ENCODE measurements around the gene GRK3. TPM values are rescaled to one million over a fixed set of nuclear protein-coding genes. Genes with fewer than 3 reads are reported as not detected.

Gene GRK3
- total and polyA plus RNA-seq, 2 of the 4 experiments (the other 2 are of a cell fraction): 0.58 to 1.6 TPM

DNA sequence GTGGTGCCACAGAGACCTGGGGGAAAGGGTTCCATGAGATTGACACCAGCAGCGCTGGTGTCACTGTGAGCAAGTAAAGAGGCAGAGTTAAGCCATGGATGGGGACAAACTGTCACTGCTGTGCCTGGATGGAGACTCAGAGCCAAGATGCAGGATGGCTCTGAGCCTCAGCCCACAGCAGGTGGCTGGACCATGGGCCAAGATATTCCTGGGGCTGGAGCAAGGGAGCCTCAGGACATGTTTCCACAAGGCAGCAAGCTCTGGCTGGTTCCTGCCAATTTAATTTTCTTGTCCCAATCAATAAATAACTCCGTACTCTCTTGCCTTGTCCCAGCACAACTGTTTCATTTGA lies 200.5 kb downstream of the GRK3 start:
- BruUV-seq (replicated peaks): no TSS peak
- H2AK5ac ChIP-seq (ENCODE audit: low read depth, low read length): no peak overlapping the region
- H2AFZ ChIP-seq (replicated peaks; ENCODE audit: low read length, poor library complexity): no peak overlapping the region
- POLR2A ChIA-PET (ENCODE audit: unreplicated experiment): no interaction called here
- H3K27me3 ChIP-seq (ENCODE audit: control insufficient read depth, insufficient read depth, low read length): peaks cover 2% of the 10 kb centered on the region; the same call in 1 of the 2 replicates
- no peaks in the 10 kb centered on the region for H3K4me1 ChIP-seq (ENCODE audit: control insufficient read depth, insufficient read depth, low read length)
- H3K4ac ChIP-seq (ENCODE audit: low read depth, low read length): no peak overlapping the region
- H2BK5ac ChIP-seq (ENCODE audit: low read depth, low read length, poor library complexity, severe bottlenecking): no peak overlapping the region
- intact Hi-C loops (cut with micrococcal nuclease): no loop called here
- H3K23ac ChIP-seq (ENCODE audit: low read depth, low read length): no peak overlapping the region
- no peak overlapping the region for H3K9ac ChIP-seq (ENCODE audit: low read depth, low read length)
- no peak overlapping the region for H4K91ac ChIP-seq (ENCODE audit: insufficient read depth, low read depth, low read length)
- DNase-seq (no peak), ATAC-seq (ENCODE audit: low read depth) (no peak)
- no peak overlapping the region for H3K27ac ChIP-seq (ENCODE audit: insufficient read depth, low read length)
- no peak overlapping the region for H4K5ac ChIP-seq (ENCODE audit: low read depth, low read length)
- dilution Hi-C loops (cut with HindIII; ENCODE audit: low sequenced_read_pairs, unreplicated experiment): no loop called here
- H3K9me3 ChIP-seq (ENCODE audit: control insufficient read depth, insufficient read depth, low read length): peaks cover 12% of the 10 kb centered on the region
- H3K79me1 ChIP-seq (ENCODE audit: low read depth in 1 of 2, low read length in 2 of 2): no peaks in the 10 kb centered on the region
- H2BK15ac ChIP-seq (ENCODE audit: low read depth, low read length): no peak overlapping the region
- no peak overlapping the region for H3K56ac ChIP-seq (ENCODE audit: extremely low read depth, insufficient read depth, low read length)
- TF ChIP-seq, protein P1, sequence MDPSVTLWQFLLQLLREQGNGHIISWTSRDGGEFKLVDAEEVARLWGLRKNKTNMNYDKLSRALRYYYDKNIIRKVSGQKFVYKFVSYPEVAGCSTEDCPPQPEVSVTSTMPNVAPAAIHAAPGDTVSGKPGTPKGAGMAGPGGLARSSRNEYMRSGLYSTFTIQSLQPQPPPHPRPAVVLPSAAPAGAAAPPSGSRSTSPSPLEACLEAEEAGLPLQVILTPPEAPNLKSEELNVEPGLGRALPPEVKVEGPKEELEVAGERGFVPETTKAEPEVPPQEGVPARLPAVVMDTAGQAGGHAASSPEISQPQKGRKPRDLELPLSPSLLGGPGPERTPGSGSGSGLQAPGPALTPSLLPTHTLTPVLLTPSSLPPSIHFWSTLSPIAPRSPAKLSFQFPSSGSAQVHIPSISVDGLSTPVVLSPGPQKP (IDR thresholded peaks at IDR 0.05; ENCODE audit: borderline replicate concordance, low read depth, low read length): no peak
- TF ChIP-seq RFX5 (IDR thresholded peaks at IDR 0.05; ENCODE audit: low read depth, low read length): no peak
- no peak for TF ChIP-seq RCOR1 (IDR thresholded peaks at IDR 0.05; ENCODE audit: insufficient replicate concordance, low read length)
- TF ChIP-seq RAD21 (IDR thresholded peaks at IDR 0.05; ENCODE audit: low read length): no peak
- H3K4me3 ChIP-seq (ENCODE audit: insufficient read depth, low read depth, low read length): no peak overlapping the region
- in situ Hi-C loops (cut with MboI; ENCODE audit: low sequenced_read_pairs): no loop called here
- 0 out of 2 replicates have a peak, but pooled peaks cover 5% of the 10 kb centered on the region for H3K9me1 ChIP-seq (ENCODE audit: insufficient read depth, low read length)
- H3K18ac ChIP-seq (ENCODE audit: low read depth, low read length): no peak overlapping the region
- no peak overlapping the region for H4K8ac ChIP-seq (ENCODE audit: low read depth in 2 of 2, low read length in 2 of 2)
- H2AK9ac ChIP-seq (replicated peaks; ENCODE audit: low read depth, low read length, poor library complexity): no peak overlapping the region
- no peak overlapping the region for H2BK120ac ChIP-seq (ENCODE audit: low read depth, low read length)
- CTCF ChIA-PET: no interaction called here
- no peaks in the 10 kb centered on the region for H4K20me1 ChIP-seq (ENCODE audit: insufficient read depth, low read length)
- H3K14ac ChIP-seq (replicated peaks; ENCODE audit: low read depth, low read length): no peak overlapping the region
- H3K36me3 ChIP-seq (ENCODE audit: control insufficient read depth, insufficient read depth, low read length): no peaks in the 10 kb centered on the region
- H3K4me2 ChIP-seq (ENCODE audit: low read depth, low read length): no peak overlapping the region
- 83% methylated on average over 1 of the region's 2 CpGs; no CpG with 5 or more reads in 1 of the 2 experiments for WGBS, 2 experiments (ENCODE audit: extremely low coverage in 2 of 2, insufficient read length in 1 of 2)
- no peak overlapping the region for H2BK20ac ChIP-seq (ENCODE audit: low read depth, low read length)

All from IMR-90 (cell line).